ENCODE data around the gene LARGE1.

Gene LARGE1

DNA sequence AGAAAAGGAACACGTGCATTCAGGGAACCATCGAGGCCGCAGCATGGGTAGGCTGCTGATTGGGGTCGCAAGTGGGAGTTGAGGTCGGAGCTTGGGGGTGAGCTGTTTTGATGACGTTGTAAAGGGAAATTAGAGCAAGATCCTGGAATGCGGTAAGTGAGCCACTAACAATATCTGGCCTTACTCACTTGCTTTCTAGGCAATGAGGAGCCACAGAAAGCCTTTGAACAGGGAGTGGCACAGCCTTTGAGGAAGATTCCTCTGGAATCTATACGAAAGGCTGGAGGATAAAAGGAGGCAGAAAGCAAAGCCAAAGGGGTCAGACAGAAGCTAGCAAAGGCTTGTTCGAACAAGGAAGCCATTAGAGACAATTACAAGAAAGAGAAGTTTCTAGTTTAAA, 197.5 kb downstream of the LARGE1 start:
- no peak for DNase-seq (ENCODE audit: low read depth in 2 of 2)

DNA sequence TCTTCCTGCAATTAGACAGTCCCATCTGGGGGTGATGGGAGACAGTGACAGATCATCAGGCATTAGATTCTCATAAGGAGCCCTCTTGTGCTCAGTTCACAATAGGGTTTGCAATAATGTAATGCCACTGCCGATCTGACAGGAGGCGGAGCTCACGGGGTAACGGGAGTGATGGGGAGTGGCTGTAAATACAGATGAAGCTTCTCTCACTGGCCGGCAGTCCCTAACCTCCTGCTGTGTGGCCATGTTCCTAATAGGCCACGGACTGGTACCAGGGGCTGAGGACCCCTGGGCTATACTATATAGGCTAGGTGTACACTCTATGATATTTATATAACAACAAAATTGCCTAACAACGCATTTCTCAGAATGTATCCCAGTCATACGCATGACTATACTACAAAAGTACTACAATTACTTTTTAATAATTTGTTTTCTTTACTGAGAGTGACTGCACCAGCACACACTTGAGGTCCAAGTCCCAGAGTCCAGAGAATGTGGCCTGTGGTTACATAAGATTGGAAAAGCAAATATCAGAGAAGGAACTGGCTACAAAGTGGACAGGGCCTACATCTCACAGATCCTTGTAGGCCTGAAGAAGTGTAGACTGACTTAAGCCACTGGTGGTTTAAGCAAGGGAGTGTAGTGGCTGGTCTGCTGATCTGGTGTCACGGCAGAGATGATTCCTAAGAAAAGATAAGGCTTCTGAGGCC, 200.0 kb downstream of the LARGE1 start:
- no peak for DNase-seq (ENCODE audit: low read depth in 2 of 2)

DNA sequence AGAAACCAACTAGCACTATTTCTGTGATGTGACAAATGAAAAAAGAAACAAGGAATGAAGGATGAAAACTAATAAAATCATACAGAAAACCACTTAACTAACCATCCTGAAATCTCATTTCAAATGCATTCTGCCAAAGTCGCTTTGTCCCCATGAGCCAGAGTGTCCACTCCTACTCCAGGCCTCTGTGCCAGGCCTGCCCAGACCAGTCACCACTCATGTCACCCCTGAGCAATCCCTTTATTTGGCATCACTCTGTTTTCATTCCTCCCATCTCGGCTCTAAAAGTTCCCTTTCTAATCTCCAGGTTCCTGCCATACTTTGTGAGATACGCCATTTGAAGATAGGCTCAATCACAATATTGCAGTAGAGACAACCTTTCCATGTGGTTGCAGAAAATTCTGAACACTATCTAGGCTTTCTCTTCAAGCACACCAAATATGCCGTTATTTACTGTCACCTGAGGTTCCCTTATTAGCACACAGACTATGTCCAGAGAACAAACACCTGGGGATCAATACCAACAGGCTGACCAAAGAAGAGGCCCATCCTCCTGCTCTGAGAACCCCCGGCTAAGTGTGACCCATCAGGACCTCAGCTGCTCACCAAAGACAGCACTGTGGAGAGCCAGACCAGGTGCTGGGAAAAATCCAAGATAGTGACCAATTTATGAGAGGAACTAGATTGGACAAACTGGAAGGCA, 202.4 kb downstream of the LARGE1 start:
- no peak for DNase-seq (ENCODE audit: low read depth in 2 of 2)

DNA sequence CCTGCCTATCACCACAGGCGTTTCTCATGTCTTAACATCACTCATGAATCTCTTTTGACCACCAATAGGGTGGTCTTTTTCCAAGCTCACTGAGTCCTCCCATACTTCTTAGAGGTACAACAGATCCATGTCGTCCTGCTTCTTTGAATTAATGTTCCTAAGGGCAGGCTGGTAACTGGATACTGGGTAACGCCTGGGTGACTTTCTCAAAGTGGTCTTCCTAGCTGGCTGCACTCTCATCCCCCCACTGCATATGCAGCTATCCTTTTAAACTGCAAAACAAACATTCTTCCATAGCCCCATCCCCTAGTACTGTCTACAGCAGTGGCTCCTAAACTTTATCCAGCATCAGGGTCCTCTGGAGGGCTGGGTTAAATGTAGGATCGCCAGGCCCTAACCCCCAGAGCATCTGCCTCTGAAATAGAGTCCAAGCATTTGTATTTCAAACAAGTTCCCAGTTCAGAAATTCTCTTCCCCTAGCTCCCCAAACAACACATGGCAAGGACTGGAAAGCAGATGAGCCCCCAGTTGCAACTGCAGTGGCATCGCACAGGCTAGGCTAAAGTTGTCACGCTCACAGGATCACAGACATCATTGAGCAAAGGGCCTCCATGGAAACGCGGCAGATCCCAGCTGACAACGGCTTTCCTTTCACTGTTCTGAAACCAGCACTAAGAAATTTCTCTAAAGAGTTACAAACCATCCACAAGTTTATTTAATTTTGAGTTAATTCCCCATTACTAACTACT, 204.9 kb downstream of the LARGE1 start:
- no peak for DNase-seq (ENCODE audit: low read depth in 2 of 2)

DNA sequence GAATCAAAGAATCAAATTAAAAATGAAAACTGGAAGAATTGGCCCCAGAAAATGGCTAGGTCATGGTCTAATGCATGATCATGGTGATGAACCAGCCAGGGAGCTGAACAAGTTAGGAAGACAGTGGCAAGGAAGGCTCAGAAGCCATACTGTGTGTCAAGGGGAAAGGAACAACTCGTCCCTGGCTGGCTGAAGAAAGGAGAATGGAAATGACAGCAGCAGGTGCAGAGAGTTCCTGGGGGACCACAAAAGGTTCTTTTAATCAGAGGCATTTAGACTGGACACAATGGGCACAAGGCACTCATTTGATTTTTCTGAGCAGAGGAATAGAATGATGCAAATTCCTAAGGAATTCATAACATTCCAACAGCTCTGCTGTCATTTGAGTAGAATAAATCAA, 209.9 kb downstream of the LARGE1 start:
- DNase-seq (ENCODE audit: low read depth in 2 of 2), result no peak

DNA sequence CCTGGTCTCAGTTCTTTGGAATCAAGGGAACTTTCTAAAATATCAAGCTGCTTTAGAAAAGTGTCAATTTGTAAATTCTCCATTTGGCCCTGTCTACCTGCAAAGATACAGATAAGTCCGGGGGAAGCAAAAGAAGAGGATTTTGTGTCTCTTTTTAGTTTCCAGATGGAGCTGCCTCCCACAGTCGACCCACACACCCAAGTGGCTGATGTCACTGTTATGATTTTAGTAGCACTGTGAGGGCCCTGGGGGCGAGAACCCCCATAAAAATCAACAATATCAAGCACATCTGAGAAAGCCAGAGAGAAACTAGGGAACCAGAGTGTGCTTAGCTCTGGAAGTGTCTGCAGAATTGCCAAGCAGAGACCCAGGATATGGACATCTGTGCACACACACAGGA, 212.7 kb downstream of the LARGE1 start:
- no peak for DNase-seq (ENCODE audit: low read depth in 2 of 2)

DNA sequence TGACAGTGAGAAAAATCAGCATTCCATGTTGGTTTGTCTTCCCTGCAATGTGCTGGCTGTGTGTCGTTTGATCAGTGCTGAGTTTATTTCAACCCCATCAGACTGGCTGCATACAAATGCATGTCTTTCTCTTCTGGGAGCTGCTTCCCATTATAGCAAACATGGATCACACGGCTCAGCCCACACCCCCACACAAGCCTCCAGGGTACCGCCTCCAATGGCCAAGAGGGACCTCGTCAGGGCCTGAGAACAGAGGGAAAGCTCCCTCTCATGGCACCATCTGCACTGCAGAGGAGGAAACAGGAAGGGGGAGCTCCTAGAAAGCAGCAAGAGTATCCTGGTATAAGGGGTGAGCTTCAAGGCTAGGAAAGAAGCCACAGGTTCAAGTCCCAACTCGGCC, 214.2 kb downstream of the LARGE1 start:
- DNase-seq (ENCODE audit: low read depth in 2 of 2), result no peak

DNA sequence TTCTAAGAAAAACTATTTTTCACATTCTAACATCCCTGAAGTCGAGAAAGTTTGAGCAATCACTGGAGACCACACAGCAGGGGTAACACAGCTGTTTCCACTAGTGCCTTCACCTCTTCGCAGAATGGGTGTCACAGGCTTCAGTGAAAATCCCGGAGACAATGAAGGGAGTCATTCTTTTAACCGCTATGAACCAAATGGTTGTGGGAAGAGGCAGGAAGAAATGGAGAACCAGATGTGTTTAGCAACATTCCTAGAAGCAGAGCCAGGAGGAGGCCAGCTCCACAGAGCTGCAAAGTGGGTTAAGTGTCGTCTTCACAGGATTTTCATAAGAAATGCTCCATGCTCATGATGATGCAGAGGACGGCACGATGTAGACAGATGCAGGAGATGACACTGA, 221.1 kb downstream of the LARGE1 start:
- DNase-seq (ENCODE audit: low read depth in 2 of 2), result peak; percentile 32 to 44

DNA sequence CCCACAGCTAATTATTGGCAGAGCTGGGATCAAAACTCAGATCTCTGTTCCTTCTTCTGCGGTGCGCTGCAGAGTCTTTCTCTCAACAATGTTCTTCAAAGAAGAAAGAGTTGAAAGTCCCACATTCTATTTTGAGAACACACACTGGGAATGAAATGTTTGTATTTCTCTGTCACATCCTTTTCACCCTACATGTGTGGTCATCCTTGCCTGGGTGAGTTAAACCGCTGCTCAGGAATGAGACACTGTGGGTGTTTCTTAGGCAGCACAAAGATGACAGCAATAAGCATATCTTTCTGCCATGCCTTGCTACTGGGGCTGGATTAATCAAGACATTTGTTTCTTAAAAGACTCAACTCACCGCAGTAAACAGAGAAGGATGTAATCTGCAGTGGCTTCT, 222.6 kb downstream of the LARGE1 start:
- no peak for DNase-seq (ENCODE audit: low read depth in 2 of 2)

DNA sequence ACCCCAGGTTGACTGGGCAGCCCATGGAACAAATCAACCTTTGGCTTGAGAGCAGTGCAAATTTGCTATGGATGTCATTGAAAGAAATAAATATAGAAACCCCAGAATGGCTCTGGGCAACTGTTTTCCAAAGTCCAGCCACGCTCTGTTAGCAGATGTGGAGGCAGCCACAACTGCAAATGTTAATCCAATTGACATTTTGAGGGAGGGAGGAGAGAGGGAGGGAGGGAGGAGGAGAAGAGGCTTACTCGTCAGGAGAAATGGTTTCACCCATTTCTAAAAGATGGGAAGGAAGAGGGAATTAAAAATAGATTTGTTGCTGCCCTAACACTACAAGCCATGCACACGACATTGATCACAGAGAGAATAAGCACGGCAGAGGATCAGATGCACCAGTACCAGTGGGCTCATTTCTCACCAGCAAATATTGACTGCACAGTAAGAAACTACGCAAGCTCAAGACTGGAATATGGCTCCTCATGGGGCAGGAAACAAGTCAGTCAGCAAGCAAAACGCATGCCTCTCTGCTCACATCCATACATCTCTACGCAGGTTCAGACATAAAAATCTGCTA, 229.1 kb downstream of the LARGE1 start:
- no peak for DNase-seq (ENCODE audit: low read depth in 2 of 2)

DNA sequence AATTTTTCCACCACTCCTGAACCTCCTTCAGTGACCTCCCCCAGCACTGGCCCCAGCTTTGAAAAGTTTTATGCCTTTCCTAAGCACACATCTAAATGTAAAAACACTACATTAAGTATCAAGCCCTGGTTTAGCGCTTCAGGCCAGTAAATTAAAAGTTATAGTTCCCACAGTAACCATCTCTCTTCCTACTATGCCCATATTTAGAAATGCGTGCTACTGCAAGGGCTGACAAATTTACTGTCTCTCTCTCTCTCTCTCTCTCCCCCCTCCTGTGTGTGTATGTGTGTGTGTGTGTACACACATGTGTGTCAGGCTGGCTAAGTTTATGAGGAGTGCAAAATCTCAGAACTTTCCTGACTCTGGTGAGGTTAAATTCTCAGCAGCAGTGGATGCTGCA, 231.4 kb downstream of the LARGE1 start:
- no peak for DNase-seq (ENCODE audit: low read depth in 2 of 2)

DNA sequence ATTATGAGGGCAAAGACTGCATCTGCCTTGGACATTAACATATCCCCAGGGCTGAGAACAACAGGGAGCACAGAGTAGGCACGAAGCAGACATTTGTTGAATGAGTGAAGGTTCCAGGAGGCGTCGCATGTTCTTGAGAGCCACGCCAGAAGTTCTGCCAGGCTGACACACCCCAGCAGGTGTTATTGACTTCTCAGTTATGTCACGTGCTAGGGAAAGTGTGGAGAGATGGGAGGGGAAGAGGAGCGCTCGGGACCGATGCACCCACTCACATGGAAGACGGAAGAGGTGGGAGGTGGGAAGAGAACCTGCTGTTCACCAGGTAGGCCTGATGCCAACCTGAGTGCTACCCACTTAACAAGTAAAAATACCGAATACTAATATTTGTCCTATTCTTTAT, 232.8 kb downstream of the LARGE1 start:
- DNase-seq (ENCODE audit: low read depth in 2 of 2), result no peak

DNA sequence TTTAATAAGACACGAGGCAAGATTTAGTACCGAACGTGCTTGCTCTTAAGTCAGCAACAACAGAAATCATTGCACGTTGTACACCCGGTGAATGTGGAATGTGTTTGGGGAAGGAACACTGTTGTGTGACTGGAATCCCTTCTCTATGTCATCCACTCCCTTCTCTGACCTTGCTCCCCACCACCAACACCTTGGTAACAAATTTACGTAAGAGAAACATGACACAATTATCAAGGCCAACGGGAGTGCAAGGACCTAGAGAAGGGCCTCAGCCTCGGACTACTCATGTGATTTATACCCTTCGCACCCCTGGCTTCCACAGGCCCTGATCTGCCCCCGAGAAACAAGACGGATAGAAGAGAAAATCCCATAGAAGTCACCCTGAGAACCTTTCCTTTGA, 236.2 kb downstream of the LARGE1 start:
- no peak for DNase-seq (ENCODE audit: low read depth in 2 of 2)

DNA sequence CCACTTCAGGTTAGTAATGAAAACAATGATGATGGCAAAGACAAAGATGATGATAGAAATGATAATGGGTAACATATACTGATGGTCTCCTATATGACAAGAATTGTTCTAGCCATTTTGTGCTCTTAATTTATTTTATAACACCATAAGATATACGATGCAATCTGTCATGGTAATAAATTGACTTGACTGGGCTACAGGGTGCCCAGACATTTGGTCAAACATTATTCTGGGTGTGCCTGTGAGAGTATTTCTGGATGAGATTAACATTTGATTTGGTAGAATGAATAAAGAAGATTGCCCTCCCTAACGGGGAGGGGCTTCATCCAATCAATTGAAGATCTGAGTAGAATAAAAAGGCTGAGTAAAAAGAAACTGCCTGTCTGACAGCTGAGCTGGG, 237.3 kb downstream of the LARGE1 start:
- DNase-seq (ENCODE audit: low read depth in 2 of 2), result no peak

DNA sequence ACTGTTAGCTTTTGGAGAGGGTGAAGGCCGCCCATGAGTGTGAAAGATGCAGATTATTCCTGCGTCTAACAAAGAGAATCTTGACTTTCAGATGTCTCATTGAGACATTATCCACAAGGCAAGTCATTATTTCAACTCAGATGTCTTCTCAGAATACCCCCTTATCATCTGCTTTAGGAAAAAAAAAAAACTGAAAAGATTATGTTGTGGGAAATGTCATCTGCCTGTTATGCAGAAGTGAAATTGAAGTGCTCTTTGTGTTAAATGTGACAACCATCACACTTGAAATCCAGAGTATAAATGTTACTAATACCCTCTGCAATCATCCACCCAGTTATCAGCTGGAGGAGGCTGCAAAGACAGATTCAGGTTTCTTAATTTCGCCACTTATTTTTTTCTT, 239.6 kb downstream of the LARGE1 start:
- DNase-seq (ENCODE audit: low read depth in 2 of 2), result no peak

DNA sequence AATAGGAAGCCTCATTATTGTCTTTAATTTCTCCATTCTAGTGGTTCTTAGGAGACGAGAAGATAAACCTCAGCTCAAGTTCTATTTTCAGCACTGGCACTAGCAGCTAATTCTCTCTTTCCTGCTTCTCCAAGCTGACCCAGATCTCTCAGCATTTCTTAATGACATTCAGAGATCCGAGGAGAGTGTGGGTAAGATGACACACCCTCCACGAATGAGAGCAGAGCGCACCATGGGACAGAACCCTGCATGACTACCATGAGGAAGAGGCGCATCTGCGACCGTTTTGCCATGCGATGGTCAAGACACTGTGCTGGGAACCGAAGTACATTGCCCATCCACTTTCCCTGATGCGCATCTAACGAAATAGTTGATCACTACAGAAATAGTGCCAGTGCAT, 241.8 kb downstream of the LARGE1 start:
- DNase-seq (ENCODE audit: low read depth in 2 of 2), result no peak

DNA sequence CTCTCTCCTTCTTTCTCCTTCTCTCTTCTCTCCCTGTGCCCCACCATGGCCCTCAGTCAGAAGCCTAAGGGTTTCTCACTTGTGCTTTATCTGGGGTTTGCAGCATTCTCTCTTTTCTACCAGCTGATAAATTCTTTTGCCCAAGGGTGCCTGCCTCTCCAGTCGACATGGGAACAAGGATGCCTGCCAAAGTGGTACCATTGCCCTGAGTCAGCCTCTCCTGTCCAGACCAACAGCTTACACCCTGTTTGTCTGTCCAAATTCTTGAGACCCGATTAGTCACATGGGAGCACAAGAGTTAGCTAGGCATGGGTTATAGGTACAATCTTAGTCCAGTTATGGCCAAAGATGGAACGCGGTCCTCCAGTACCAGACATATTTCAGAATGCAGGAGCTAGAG, 242.7 kb downstream of the LARGE1 start:
- no peak for DNase-seq (ENCODE audit: low read depth in 2 of 2)

DNA sequence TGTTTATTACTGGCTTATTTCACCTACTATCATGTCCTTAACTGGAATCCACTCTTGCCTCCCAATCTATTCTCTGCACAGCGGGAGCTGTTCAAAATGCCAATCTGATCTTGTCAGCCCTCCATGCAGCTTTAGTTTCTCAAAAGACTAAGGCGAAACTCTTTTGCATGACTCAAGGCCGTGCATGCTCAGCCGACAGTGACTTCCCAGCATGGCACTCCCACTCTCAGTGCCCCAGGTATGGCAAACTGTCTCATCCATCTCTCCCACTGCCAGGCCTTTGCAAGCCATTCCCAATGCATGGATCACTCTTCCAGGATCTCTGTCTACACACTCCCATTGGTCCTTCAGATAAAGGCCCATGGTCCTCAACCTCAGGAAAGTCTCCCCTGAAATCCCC, 245.9 kb downstream of the LARGE1 start:
- no peak for DNase-seq (ENCODE audit: low read depth in 2 of 2)

DNA sequence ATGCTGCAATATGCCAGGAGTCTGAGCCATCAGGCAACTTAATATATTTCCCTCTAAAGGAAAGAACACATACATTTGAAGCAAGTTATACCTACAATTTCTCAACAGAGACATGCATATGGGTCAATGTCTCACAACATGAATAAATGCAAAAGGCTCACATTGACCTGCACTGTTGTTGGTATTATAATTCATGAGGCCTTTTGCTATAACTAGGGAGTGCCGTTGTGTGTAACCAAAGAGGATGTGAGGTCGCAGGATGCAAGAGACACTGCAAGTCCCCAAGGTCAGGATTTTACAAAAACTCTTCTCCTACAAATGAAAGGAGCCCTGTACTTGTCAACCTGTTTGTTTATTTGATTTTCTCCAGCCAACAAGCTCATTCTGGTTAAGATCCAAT, 250.5 kb downstream of the LARGE1 start:
- no peak for DNase-seq (ENCODE audit: low read depth in 2 of 2)

DNA sequence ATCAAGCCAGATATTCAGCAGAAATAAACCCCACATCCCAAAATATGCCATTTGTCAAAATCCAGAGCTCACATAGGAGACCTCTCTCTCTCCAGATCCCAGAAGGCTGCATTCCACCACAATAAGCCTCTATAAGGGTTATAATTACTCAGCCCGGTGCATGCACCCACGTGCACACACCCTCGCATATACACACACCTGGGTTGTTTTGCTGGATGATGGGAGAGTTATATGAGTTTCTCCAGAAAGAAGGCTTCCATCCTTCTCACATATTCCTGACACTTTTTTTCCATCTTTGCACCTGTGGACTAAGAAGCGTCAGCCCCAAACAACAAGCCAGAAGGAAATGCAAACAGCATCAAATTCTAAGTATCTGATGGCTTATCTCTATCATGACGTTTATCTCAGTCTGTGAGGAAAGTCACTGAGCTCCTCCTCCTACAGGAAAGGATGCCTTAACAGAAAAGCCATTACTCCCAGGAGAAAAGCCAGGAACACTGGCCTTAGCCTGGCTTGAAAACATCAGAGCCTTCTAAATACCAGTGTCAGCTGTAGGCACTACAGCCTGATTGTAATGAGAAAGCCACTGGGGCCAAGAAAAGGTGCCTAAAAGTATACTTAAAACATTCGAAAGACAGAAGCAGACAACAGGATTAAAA, 253.2 kb downstream of the LARGE1 start:
- no peak for DNase-seq (ENCODE audit: low read depth in 2 of 2)

DNA sequence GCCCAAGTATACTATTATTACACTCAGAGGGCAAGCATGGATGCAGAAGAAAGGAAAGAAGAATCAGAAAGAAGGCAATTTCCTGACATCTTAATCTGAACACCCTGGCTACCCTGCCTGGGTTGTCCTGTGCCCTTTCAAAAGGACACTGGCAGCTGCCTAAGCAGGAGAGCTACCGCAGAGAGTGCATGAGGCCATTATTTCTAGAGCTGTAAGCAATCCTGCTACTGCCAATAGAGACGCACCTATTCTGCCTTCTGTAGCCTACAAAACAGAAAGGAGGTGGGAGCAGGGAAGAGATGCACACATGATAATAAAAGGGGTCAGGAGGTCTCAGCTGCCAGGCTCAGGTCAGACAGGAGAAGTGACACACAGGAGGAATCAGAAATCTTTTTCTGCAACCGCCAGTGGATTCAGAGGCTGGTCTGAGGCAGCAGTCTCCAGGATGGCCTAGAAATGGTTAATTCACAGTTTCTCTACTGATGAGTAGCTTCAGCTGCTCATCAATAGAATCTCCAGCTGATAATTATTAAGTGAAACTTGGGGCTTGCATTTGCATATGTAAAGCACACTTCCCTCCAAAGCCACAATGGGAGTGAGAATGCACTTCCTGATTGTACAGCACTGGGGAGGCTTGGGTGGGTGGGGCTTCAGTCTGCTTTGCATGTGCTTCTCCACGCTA, 253.9 kb downstream of the LARGE1 start:
- no peak for DNase-seq (ENCODE audit: low read depth in 2 of 2)

DNA sequence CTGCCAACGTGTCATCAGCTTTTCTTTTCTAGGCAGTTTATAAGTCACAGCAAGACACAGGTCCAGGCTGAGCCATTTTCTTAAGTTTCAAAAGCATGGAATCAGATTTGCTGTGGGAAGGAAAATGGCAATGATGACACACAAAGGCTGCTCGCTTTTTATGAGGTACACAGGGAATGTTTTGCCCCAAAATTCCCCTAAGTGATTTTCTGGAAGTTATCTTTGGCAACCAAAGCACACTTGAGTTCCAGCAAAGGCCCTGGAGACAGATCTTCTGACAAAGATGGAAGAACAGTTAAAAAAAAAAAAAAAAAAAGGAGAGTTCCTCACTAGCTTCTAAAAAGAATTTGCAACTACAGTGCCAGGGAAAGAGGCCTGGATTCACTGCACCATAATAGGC, 260.8 kb downstream of the LARGE1 start:
- DNase-seq (ENCODE audit: low read depth in 2 of 2), result no peak
